IPS-NIHi7 (cell line): ENCODE measurements around the gene PPM1M.
"Not testable (repeated sequence)": the region's sequence is repeated elsewhere in the genome, so short reads cannot be mapped to it uniquely, and the experiment has no call there.

Source experiments
- DNase-seq: peaks from one replicate; pipeline ENCODE4 v3.0.0; 2012; ENCODE audit warnings: mixed read lengths; ENCODE audit errors: extremely low spot score

PPM1M gene

GRCh38 chr3:52246728-52247408 is 1.3 kb downstream of the PPM1M start:
- no peak for DNase-seq

- no peak for DNase-seq
Observed at GRCh38 chr3:52247409-52248164, 2.0 kb downstream of the PPM1M start.

GRCh38 chr3:52248165-52248541 is 2.6 kb downstream of the PPM1M start:
- DNase-seq: no peak

- no peak for DNase-seq
Observed at GRCh38 chr3:52248816-52249547, 3.4 kb downstream of the PPM1M start.

- no peak for DNase-seq
Observed at GRCh38 chr3:52249683-52250082, 4.1 kb downstream of the PPM1M start.

- DNase-seq: no peak
Observed at GRCh38 chr3:52250122-52250521, 4.6 kb downstream of the PPM1M start.

GRCh38 chr3:52253314-52254304 is 8.1 kb downstream of the PPM1M start:
- no peak for DNase-seq

- DNase-seq: no peak
Observed at GRCh38 chr3:52254608-52255007, 9.0 kb downstream of the PPM1M start.

- no peak for DNase-seq
Observed at GRCh38 chr3:52256159-52256558, 10.6 kb downstream of the PPM1M start.

- no peak for DNase-seq
Observed at GRCh38 chr3:52256622-52257021, 11.1 kb downstream of the PPM1M start.

- no peak for DNase-seq
Observed at GRCh38 chr3:52257911-52258310, 12.4 kb downstream of the PPM1M start.

GRCh38 chr3:52259035-52259434 is 13.5 kb downstream of the PPM1M start:
- DNase-seq: no peak

- no peak for DNase-seq
Observed at GRCh38 chr3:52259448-52259847, 13.9 kb downstream of the PPM1M start.

GRCh38 chr3:52262447-52262846 is 16.9 kb downstream of the PPM1M start:
- no peak for DNase-seq

- no peak for DNase-seq
Observed at GRCh38 chr3:52265387-52265786, 19.8 kb downstream of the PPM1M start.

GRCh38 chr3:52268036-52268435 is 22.5 kb downstream of the PPM1M start:
- no peak for DNase-seq

- DNase-seq: no peak
Observed at GRCh38 chr3:52269776-52270175, 24.2 kb downstream of the PPM1M start.

GRCh38 chr3:52270252-52270754 is 24.7 kb downstream of the PPM1M start:
- no peak for DNase-seq

GRCh38 chr3:52272172-52272571 is 26.6 kb downstream of the PPM1M start:
- DNase-seq: not testable (repeated sequence)

GRCh38 chr3:52272831-52273230 is 27.3 kb downstream of the PPM1M start:
- DNase-seq: no peak

GRCh38 chr3:52274781-52275180 is 29.2 kb downstream of the PPM1M start:
- DNase-seq: not testable (repeated sequence)
